GM19351 (cell line): Measurements from ENCODE around the gene MBP.

Experiments
- ATAC-seq: cut with Tn5 transposase; IDR thresholded peaks from one replicate; pipeline ENCODE4 v1.9.1; 2021; ENCODE audit warnings: mild to moderate bottlenecking, moderate library complexity; ENCODE audit not compliant: unreplicated experiment

The MBP gene

GRCh38 chr18:77013811-77014521, 118.6 kb downstream of the MBP start:
- ATAC-seq, result no peak

- ATAC-seq, result no peak
Observed at GRCh38 chr18:77012806-77013541, 119.6 kb downstream of the MBP start.

- ATAC-seq, result no peak
Observed at GRCh38 chr18:77012120-77012519, 120.5 kb downstream of the MBP start.

- no peak for ATAC-seq
Observed at GRCh38 chr18:77009675-77010074, 122.9 kb downstream of the MBP start.

- no peak for ATAC-seq
Observed at GRCh38 chr18:77008576-77009315, 123.8 kb downstream of the MBP start.

GRCh38 chr18:77008006-77008405, 124.6 kb downstream of the MBP start:
- no peak for ATAC-seq

- no peak for ATAC-seq
Observed at GRCh38 chr18:77007251-77007650, 125.3 kb downstream of the MBP start.

- no peak for ATAC-seq
Observed at GRCh38 chr18:77006305-77007175, 126.0 kb downstream of the MBP start.

- ATAC-seq, result no peak
Observed at GRCh38 chr18:77005651-77006195, 126.9 kb downstream of the MBP start.

- ATAC-seq, result no peak
Observed at GRCh38 chr18:77004555-77005380, 127.8 kb downstream of the MBP start.

- no peak for ATAC-seq
Observed at GRCh38 chr18:77003316-77003715, 129.3 kb downstream of the MBP start.

GRCh38 chr18:77002496-77002895, 130.1 kb downstream of the MBP start:
- ATAC-seq, result no peak

GRCh38 chr18:77001979-77002378, 130.6 kb downstream of the MBP start:
- ATAC-seq, result no peak

GRCh38 chr18:77001041-77001440, 131.5 kb downstream of the MBP start:
- no peak for ATAC-seq

GRCh38 chr18:77000527-77000926, 132.1 kb downstream of the MBP start:
- ATAC-seq, result peak; percentile 58

- ATAC-seq, result no peak
Observed at GRCh38 chr18:76999077-76999476, 133.5 kb downstream of the MBP start.

- ATAC-seq, result no peak
Observed at GRCh38 chr18:76997951-76998808, 134.4 kb downstream of the MBP start.

GRCh38 chr18:76996429-76996828, 136.2 kb downstream of the MBP start:
- ATAC-seq, result no peak

GRCh38 chr18:76995896-76996295, 136.7 kb downstream of the MBP start:
- ATAC-seq, result no peak
